HepG2 (cell line): Measurements from ENCODE around the gene GPRC5D. TPM values are rescaled to one million over a fixed set of nuclear protein-coding genes. Genes with fewer than 3 reads are reported as not detected.

Experiments used
- ATAC-seq: fragments of 200-7000 bp; cut with Tn5 transposase; 3 replicates; pipeline ENCODE4 v1.9.1; 2020; ENCODE audit warnings: mild to moderate bottlenecking, moderate library complexity
- BruUV-seq: library from RNA; stranded (reverse); fragments of 400-500 nt; replicated peaks from 2 replicates; lab custom pipeline; 2021; lab: Mats Ljungman, UMichigan
- CTCF ChIA-PET: fragments of 300-600 bp; formaldehyde crosslinking; extraction: SDS; loops from one replicate; lab custom pipeline; 2021; ENCODE audit warnings: low total read pairs, inconsistent platforms, low intra/inter-chr PET ratio; lab: Yijun Ruan, JAX
- POLR2A ChIA-PET: fragments of 350-600 bp; sonication (Branson Sonifier 250); formaldehyde crosslinking; loops from one replicate; lab custom pipeline; 2020; ENCODE audit warnings: antibody characterized with exemption, inconsistent platforms; lab: Yijun Ruan, JAX
- DNase-seq: peaks from one replicate; pipeline ENCODE4 v3.0.0-alpha.2; 2015; ENCODE audit warnings: low spot score
- FAIRE-seq: peaks from 3 replicates; lab custom pipeline; 2011; peaks lifted over from hg19 to GRCh38; lab: Jason Lieb, UNC
- H2AFZ ChIP-seq: one replicate; pipeline ENCODE4 v1.6.1; 2011; ENCODE audit warnings: low read length, inconsistent platforms
- H3K27ac ChIP-seq: fragments of 300-600 bp; 3 replicates; pipeline ENCODE4 v1.8.0; 2011; ENCODE audit warnings: mixed run types, mild to moderate bottlenecking, mixed read lengths, low read length, inconsistent platforms; ENCODE audit not compliant: insufficient read depth; ENCODE audit errors: extremely low read length
- H3K27me3 ChIP-seq, 2 experiments: fragments of 200-600 bp in 1 of 2; 2 replicates in 1 of 2; 3 replicates in 1 of 2; pipeline versions ENCODE4 v1.6.0 to v1.8.0; 2011; ENCODE audit warnings: low read length in 2 of 2, mild to moderate bottlenecking in 2 of 2, moderate library complexity in 2 of 2, inconsistent platforms in 1 of 2; ENCODE audit not compliant: insufficient read depth in 2 of 2, control insufficient read depth in 1 of 2
- H3K36me3 ChIP-seq, 2 experiments: fragments of 200-600 bp in 1 of 2; replicated peaks in 1 of 2; 2 replicates in 1 of 2; 3 replicates in 1 of 2; pipeline versions ENCODE4 v1.5.1 to v1.8.0; 2011; ENCODE audit warnings: low read length in 2 of 2, inconsistent platforms in 1 of 2; ENCODE audit not compliant: insufficient read depth in 2 of 2, control insufficient read depth in 1 of 2
- H3K4me1 ChIP-seq: 2 replicates; pipeline ENCODE4 v1.5.1; 2012; ENCODE audit warnings: low read length, inconsistent platforms; ENCODE audit not compliant: insufficient read depth
- H3K4me2 ChIP-seq: 2 replicates; pipeline ENCODE4 v1.6.0; 2011; ENCODE audit warnings: low read depth, low read length, inconsistent platforms
- H3K4me3 ChIP-seq, 3 experiments: fragments of 200-600 bp in 1 of 3; sonication (generic), shearing (Covaris generic) in 1 of 3; replicated peaks in 1 of 3; 2 replicates each; pipeline ENCODE4 v1.5.1; 2011 to 2016; ENCODE audit warnings: low read length in 3 of 3, inconsistent platforms in 2 of 3, low read depth in 2 of 3, mild to moderate bottlenecking in 2 of 3, control low read depth in 1 of 3, mixed read lengths in 1 of 3; ENCODE audit not compliant: insufficient read depth in 1 of 3
- H3K79me2 ChIP-seq: one replicate; pipeline ENCODE4 v1.6.1; 2011; ENCODE audit warnings: low read length, inconsistent platforms; ENCODE audit not compliant: insufficient read depth
- H3K9ac ChIP-seq: 2 replicates; pipeline ENCODE4 v1.6.0; 2011; ENCODE audit warnings: mild to moderate bottlenecking, low read depth, low read length, inconsistent platforms; ENCODE audit not compliant: insufficient read depth
- H3K9me3 ChIP-seq: 2 replicates; pipeline ENCODE4 v1.5.1; 2012; ENCODE audit warnings: mild to moderate bottlenecking, low read length
- H4K20me1 ChIP-seq: 2 replicates; pipeline ENCODE4 v1.6.0; 2011; ENCODE audit warnings: inconsistent platforms, mild to moderate bottlenecking, low read length, moderate library complexity; ENCODE audit not compliant: insufficient read depth
- ATF1 ChIP-seq: IDR thresholded peaks from 2 replicates; pipeline ENCODE4 v1.6.1; 2016; ENCODE audit warnings: mild to moderate bottlenecking, control low read depth
- ATF7 ChIP-seq, 2 experiments: fragments of 450-650 bp in 1 of 2; sonication (generic) in 1 of 2; formaldehyde crosslinking in 1 of 2; IDR thresholded peaks; 2 replicates each; pipeline versions ENCODE4 v1.4.0 to v1.6.1; 2016 to 2020; ENCODE audit warnings: antibody characterized with exemption in 1 of 2, mild to moderate bottlenecking in 1 of 2, missing genetic modification reagents in 1 of 2
- BRCA1 ChIP-seq: sonication (generic); formaldehyde crosslinking; IDR thresholded peaks from 2 replicates; pipeline ENCODE4 v1.4.0; 2020; ENCODE audit warnings: missing genetic modification reagents
- CREB1 ChIP-seq, 2 experiments: fragments of 450-650 bp in 1 of 2; IDR thresholded peaks; 2 replicates each; pipeline ENCODE4 v1.6.1; 2016 to 2017; ENCODE audit warnings: control low read depth in 1 of 2, mild to moderate bottlenecking in 1 of 2, missing compliant biosample characterization in 1 of 2, missing genetic modification characterization in 1 of 2
- JARID2 ChIP-seq: sonication (generic); formaldehyde crosslinking; IDR thresholded peaks from 2 replicates; pipeline ENCODE4 v1.8.1; 2023; ENCODE audit warnings: missing genetic modification reagents, inconsistent platforms; ENCODE audit not compliant: insufficient replicate concordance
- MAF1 ChIP-seq: sonication (generic); formaldehyde crosslinking; IDR thresholded peaks from 2 replicates; pipeline ENCODE4 v1.5.0; 2020; ENCODE audit warnings: missing genetic modification reagents, borderline replicate concordance
- MIER2 ChIP-seq: IDR thresholded peaks from 2 replicates; pipeline ENCODE4 v1.6.1; 2016; ENCODE audit warnings: missing biosample characterization, missing genetic modification reagents
- NR2C2 ChIP-seq: sonication (generic); formaldehyde crosslinking; IDR thresholded peaks from 2 replicates; pipeline ENCODE4 v1.4.0; 2020; ENCODE audit warnings: missing genetic modification reagents, mild to moderate bottlenecking, moderate library complexity, borderline replicate concordance
- PHF21A ChIP-seq: sonication (generic); formaldehyde crosslinking; IDR thresholded peaks from 2 replicates; pipeline ENCODE4 v1.5.0; 2020; ENCODE audit warnings: mild to moderate bottlenecking, missing genetic modification reagents
- SRF ChIP-seq: IDR thresholded peaks from 2 replicates; pipeline ENCODE4 v1.6.1; 2011; ENCODE audit warnings: mild to moderate bottlenecking, low read depth, low read length, moderate library complexity
- TCF7L2 ChIP-seq: IDR thresholded peaks from 2 replicates; pipeline ENCODE4 v1.6.1; 2011; ENCODE audit warnings: mild to moderate bottlenecking, low read depth, low read length, moderate library complexity
- XRCC5 ChIP-seq: fragments of 200-400 bp; formaldehyde crosslinking; optimal IDR thresholded peaks from 2 replicates; pipeline ENCODE3; 2017; ENCODE audit warnings: mild to moderate bottlenecking, low read length
- ZFP36L2 ChIP-seq: sonication (generic); formaldehyde crosslinking; IDR thresholded peaks from 2 replicates; pipeline ENCODE4 v1.4.0; 2020; ENCODE audit warnings: missing genetic modification reagents
- ZHX1 ChIP-seq: sonication (generic); formaldehyde crosslinking; IDR thresholded peaks from 2 replicates; pipeline ENCODE4 v1.8.1; 2022; ENCODE audit warnings: low read depth, mild to moderate bottlenecking, missing genetic modification reagents
- ZNF12 ChIP-seq: sonication (generic); formaldehyde crosslinking; IDR thresholded peaks from 2 replicates; pipeline ENCODE4 v1.5.0; 2020; ENCODE audit warnings: missing genetic modification reagents
- ZNF121 ChIP-seq: sonication (generic); formaldehyde crosslinking; IDR thresholded peaks from 2 replicates; pipeline ENCODE4 v1.5.0; 2020; ENCODE audit warnings: mild to moderate bottlenecking, missing genetic modification reagents
- WGBS: methylation state at CpG from one replicate; pipeline ENCODE4 v1.1.6; 2017; ENCODE audit warnings: low lambda C conversion rate; 5-methylcytosine and 5-hydroxymethylcytosine counted together
- in situ Hi-C: cut with HindIII; loops from 2 replicates; pipeline ENCODE4 v1.10.0; 2017; ENCODE audit warnings: low pct_unique_long_range_greater_than_20kb; ENCODE audit not compliant: extremely low pct_ligation_motif_present
- intact Hi-C: fragments of 100-400 bp; cut with micrococcal nuclease; formaldehyde crosslinking; loops from one replicate; pipeline ENCODE4 v1.10.0; 2022; ENCODE audit not compliant: unreplicated experiment
- polyA plus RNA-seq, 8 experiments: library from polyadenylated mRNA; depleted of rRNA in 3 of 8; stranded (reverse) in 7 of 8; unstranded in 1 of 8; fragments of >200 nt; fragmentation: Illumina TruSeq in 4 of 8; extraction: Trizol in 4 of 8; gene quantifications; 2 replicates each; pipeline versions ENCODE4 v1.2.1 to v1.2.3, GENCODE V29; 2011 to 2016; ENCODE audit warnings: low read depth in 4 of 8, missing spikeins in 1 of 8, mixed read lengths in 1 of 8; ENCODE audit not compliant: insufficient read depth in 1 of 8
- total RNA-seq, 5 experiments: library from RNA; depleted of rRNA; stranded (reverse); fragments of >200 nt; fragmentation: Illumina TruSeq; extraction: Trizol; gene quantifications; 2 replicates each; pipeline ENCODE4 v1.2.3, GENCODE V29; 2016; ENCODE audit warnings: low read depth in 1 of 5

Gene GPRC5D
- total and polyA plus RNA-seq, 2 of the 13 experiments (the other 11 are each of a cell fraction or from before 2014, with no cell fraction given): not detected

- TF ChIP-seq MIER2 (CRISPR knock-in tag): no peak
- TF ChIP-seq ZNF12: peak; percentile 99
- TF ChIP-seq ATF7 (IDR thresholded peaks at IDR 0.05): peak; percentile 59
- TF ChIP-seq ATF7 (CRISPR knock-in tag; IDR thresholded peaks at IDR 0.05): no peak
- no peak for TF ChIP-seq NR2C2 (CRISPR knock-in tag)
- TF ChIP-seq SRF: no peak
- TF ChIP-seq JARID2 (CRISPR knock-in tag): no peak
- TF ChIP-seq, all 625 proteins: peak for 2
- no peak overlapping the region for H3K4me2 ChIP-seq
- no peaks in the 10 kb centered on the region for H3K79me2 ChIP-seq
- no peaks in the 10 kb centered on the region for H4K20me1 ChIP-seq
- no peak for DNase-seq
- ATAC-seq: no peak
- no peaks in the 10 kb centered on the region for H3K9me3 ChIP-seq
- no peak overlapping the region for H3K9ac ChIP-seq
- ChIA-PET CTCF (no interaction called here), POLR2A (no interaction called here)
- no peaks in the 10 kb centered on the region for H3K27me3 ChIP-seq
- H3K4me1 ChIP-seq: peaks cover 15% of the 10 kb centered on the region
- H2AFZ ChIP-seq: no peak overlapping the region
- no TSS peak for BruUV-seq
- 100% methylated on average over 2 of the region's 2 CpGs for WGBS
- H3K36me3 ChIP-seq: peaks cover 0 to 6% of the 10 kb centered on the region in 2 experiments; a peak in 1 of 5 replicates
- no peak for FAIRE-seq
- no peak overlapping the region for H3K4me3 ChIP-seq
- no peak overlapping the region for H3K27ac ChIP-seq
- intact Hi-C loops (no loop called here), in situ Hi-C loops (no loop called here)
Measured at GRCh38 chr12:12930633-12931219, 21.2 kb downstream of the GPRC5D start.

- Histone ChIP-seq H3K9me3 (no peaks in the 10 kb centered on the region), H4K20me1 (no peaks in the 10 kb centered on the region), H3K79me2 (no peaks in the 10 kb centered on the region), H3K4me1 (peaks cover 15% of the 10 kb centered on the region), H3K36me3 (peaks cover 0 to 6% of the 10 kb centered on the region in 2 experiments; a peak in 1 of 5 replicates), H3K27me3 (no peaks in the 10 kb centered on the region), H3K27ac (no peak overlapping the region), H3K4me3 (no peak overlapping the region), H2AFZ (no peak overlapping the region), H3K4me2 (no peak overlapping the region), H3K9ac (no peak overlapping the region)
- POLR2A ChIA-PET: no interaction called here
- CTCF ChIA-PET: no interaction called here
- ATAC-seq: no peak
- DNase-seq: no peak
- in situ Hi-C loops: no loop called here
- FAIRE-seq: no peak
- intact Hi-C loops: loop anchor here (10.0 kb wide), 1 partner anchor 175 kb away; the partner anchor contains the start of gene GSG1
- 84% methylated on average over 6 of the region's 6 CpGs for WGBS
- no TSS peak for BruUV-seq
- TF ChIP-seq ZNF121 (CRISPR knock-in tag): no peak
- TF ChIP-seq TCF7L2: no peak
- TF ChIP-seq ZHX1 (CRISPR knock-in tag): no peak
- no peak for TF ChIP-seq PHF21A (CRISPR knock-in tag)
- no peak for TF ChIP-seq MAF1 (CRISPR knock-in tag)
- TF ChIP-seq ATF1 (CRISPR knock-in tag): no peak
- TF ChIP-seq ZFP36L2 (CRISPR knock-in tag): no peak
- TF ChIP-seq XRCC5: no peak
- no peak for TF ChIP-seq CREB1 (IDR thresholded peaks at IDR 0.05)
- no peak for TF ChIP-seq CREB1 (CRISPR knock-in tag; IDR thresholded peaks at IDR 0.05)
- TF ChIP-seq BRCA1 (CRISPR knock-in tag): no peak
Measured at GRCh38 chr12:12929696-12930095, 22.3 kb downstream of the GPRC5D start.
